SJSA1 (cell line): ENCODE measurements around the gene PADI6. TPM values are rescaled to one million over a fixed set of nuclear protein-coding genes. Genes with fewer than 3 reads are reported as not detected.

Source experiments
- DNase-seq, 2 experiments: peaks; one replicate each; pipeline ENCODE4 v3.0.0-alpha.2; 2015 to 2020; ENCODE audit warnings: low spot score in 2 of 2, low read depth in 1 of 2
- H3K27ac ChIP-seq: fragments of 250-450 bp; sonication (Bioruptor Pico); 2 replicates; pipeline ENCODE4 v1.5.1; 2020; ENCODE audit warnings: mild to moderate bottlenecking, moderate library complexity
- H3K27me3 ChIP-seq: fragments of 250-450 bp; sonication (Bioruptor Pico); replicated peaks from 2 replicates; pipeline ENCODE4 v1.5.1; 2020; ENCODE audit warnings: mild to moderate bottlenecking, moderate library complexity
- H3K36me3 ChIP-seq: fragments of 250-450 bp; sonication (Bioruptor Pico); 2 replicates; pipeline ENCODE4 v1.5.1; 2020; ENCODE audit warnings: mild to moderate bottlenecking
- H3K4me1 ChIP-seq: fragments of 250-450 bp; sonication (Bioruptor Pico); replicated peaks from 2 replicates; pipeline ENCODE4 v1.6.1; 2021; ENCODE audit warnings: mild to moderate bottlenecking
- H3K4me3 ChIP-seq: fragments of 250-450 bp; sonication (Bioruptor Pico); 2 replicates; pipeline ENCODE4 v1.5.1; 2020; ENCODE audit warnings: mild to moderate bottlenecking
- H3K9me3 ChIP-seq: fragments of 250-450 bp; sonication (Bioruptor Pico); replicated peaks from 2 replicates; pipeline ENCODE4 v1.5.1; 2020; ENCODE audit warnings: mild to moderate bottlenecking
- total RNA-seq: library from RNA; depleted of rRNA; stranded (reverse); fragments of >200 nt; shearing (Covaris generic); gene quantifications from 2 replicates; pipeline ENCODE4 v1.2.3, GENCODE V29; 2014

Gene PADI6
- total RNA-seq, 1 experiment from 2014 or later: not detected

GRCh38 chr1:17348593-17349234 is 23.3 kb upstream of the PADI6 start:
- H3K27ac ChIP-seq: no peak overlapping the region
- no peak for DNase-seq
- H3K27me3 ChIP-seq: no peaks in the 10 kb centered on the region
- no peaks in the 10 kb centered on the region for H3K9me3 ChIP-seq
- H3K4me3 ChIP-seq: no peak overlapping the region
- H3K4me1 ChIP-seq: no peaks in the 10 kb centered on the region
- H3K36me3 ChIP-seq: no peaks in the 10 kb centered on the region

DNA sequence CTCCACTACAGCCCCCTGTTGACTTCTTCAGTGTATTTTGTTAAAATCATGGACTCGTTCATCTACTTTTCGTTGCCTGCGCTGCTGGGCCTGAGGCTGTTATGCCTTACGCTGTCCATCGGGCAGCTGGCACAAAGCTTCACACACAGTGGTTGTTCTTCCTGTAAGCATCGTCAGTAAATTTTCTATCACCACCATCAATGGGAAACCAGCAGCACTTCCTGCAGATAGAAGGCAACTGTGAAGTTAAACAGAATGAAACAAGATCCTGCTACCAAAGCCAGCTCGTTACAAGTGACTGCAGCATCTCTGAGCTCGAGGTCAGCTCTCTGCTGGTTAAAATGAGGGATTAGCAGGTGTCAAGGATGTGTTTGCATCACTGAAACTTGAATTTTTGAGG is 21.9 kb upstream of the PADI6 start:
- no peak overlapping the region for H3K4me3 ChIP-seq
- no peaks in the 10 kb centered on the region for H3K4me1 ChIP-seq
- no peak for DNase-seq
- no peaks in the 10 kb centered on the region for H3K36me3 ChIP-seq
- no peak overlapping the region for H3K27ac ChIP-seq
- H3K27me3 ChIP-seq: no peaks in the 10 kb centered on the region
- no peaks in the 10 kb centered on the region for H3K9me3 ChIP-seq

GRCh38 chr1:17350928-17351446 is 21.0 kb upstream of the PADI6 start:
- no peaks in the 10 kb centered on the region for H3K27me3 ChIP-seq
- H3K4me3 ChIP-seq: no peak overlapping the region
- DNase-seq: no peak
- no peaks in the 10 kb centered on the region for H3K36me3 ChIP-seq
- H3K9me3 ChIP-seq: no peaks in the 10 kb centered on the region
- H3K27ac ChIP-seq: no peak overlapping the region
- H3K4me1 ChIP-seq: no peaks in the 10 kb centered on the region

DNA sequence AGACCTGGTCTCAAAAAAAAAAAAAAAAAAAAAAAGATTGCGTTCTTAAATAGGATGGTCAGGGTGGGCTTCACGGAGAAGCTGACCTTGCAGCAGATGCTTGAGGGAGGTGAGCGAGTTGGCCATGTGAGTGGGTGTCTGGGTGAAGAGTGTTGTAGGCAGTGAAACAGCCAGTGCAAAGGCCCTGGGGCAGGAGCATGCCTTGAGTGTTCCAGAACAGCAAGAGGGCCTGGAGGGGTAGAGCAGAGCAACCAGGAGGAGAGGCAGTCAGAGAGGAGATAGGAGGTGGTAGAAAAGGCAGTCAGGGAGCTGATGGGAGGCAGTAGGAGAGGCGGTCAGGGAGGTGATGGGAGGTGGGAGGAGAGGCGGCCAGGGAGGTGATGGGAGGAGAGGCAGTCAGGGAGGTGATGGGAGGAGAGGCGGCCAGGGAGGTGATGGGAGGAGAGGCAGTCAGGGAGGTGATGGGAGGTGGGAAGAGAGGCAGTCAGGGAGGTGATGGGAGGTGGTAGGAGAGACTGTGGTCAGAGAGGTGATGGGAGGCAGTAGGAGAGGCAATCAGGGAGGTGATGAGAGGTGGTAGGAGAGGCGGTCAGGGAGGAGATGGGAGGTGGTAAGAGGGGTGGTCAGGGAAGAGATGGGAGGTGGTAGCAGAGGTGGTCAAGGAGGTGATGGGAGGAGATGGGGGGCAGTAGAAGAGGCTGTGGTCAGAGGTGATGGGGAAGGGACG is 20.2 kb upstream of the PADI6 start:
- Histone ChIP-seq H3K36me3 (no peaks in the 10 kb centered on the region), H3K9me3 (no peaks in the 10 kb centered on the region), H3K27ac (no peak overlapping the region), H3K4me1 (no peaks in the 10 kb centered on the region), H3K4me3 (no peak overlapping the region), H3K27me3 (no peaks in the 10 kb centered on the region)
- DNase-seq: no peak

- DNase-seq: no peak
- Histone ChIP-seq H3K4me1 (no peaks in the 10 kb centered on the region), H3K27me3 (no peaks in the 10 kb centered on the region), H3K4me3 (no peak overlapping the region), H3K27ac (no peak overlapping the region), H3K9me3 (no peaks in the 10 kb centered on the region), H3K36me3 (no peaks in the 10 kb centered on the region)
Measured at GRCh38 chr1:17352419-17352909, 19.5 kb upstream of the PADI6 start.

- no peak for DNase-seq
- H3K27ac ChIP-seq: no peak overlapping the region
- no peaks in the 10 kb centered on the region for H3K36me3 ChIP-seq
- no peaks in the 10 kb centered on the region for H3K4me1 ChIP-seq
- no peaks in the 10 kb centered on the region for H3K27me3 ChIP-seq
- no peak overlapping the region for H3K4me3 ChIP-seq
- no peaks in the 10 kb centered on the region for H3K9me3 ChIP-seq
Measured at GRCh38 chr1:17355898-17356297, 16.1 kb upstream of the PADI6 start.

DNA sequence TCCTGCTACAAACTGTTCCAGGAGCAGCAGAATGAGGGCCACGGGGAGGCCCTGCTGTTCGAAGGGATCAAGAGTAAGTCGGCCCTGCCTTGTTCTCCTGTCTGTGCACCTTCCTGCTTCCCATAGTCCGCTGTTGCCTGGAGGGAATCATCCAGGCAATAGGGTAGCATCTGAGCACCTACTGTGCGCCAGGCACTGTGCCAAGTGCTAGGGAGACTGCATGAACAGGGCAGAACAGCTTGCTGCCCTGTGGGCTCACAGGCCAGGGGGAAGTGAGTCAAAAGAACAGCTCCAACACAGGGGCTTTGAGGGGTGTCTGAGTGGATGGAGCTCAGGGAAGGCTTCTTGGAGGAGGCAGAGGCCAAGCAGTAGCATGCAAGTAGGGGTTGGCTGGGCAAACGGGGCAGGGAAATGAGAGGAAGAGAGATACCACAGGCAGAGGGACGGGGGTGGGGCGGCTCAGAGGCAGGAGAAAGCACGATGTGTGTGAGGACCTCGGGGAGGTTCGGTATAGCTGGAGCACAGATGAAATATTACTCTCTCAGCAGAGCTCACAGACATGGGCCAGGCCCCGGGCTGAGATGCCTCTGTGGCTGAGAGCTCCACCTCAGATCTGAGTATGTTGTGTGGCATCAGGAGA is 15.5 kb upstream of the PADI6 start:
- H3K4me3 ChIP-seq: no peak overlapping the region
- H3K36me3 ChIP-seq: no peaks in the 10 kb centered on the region
- no peaks in the 10 kb centered on the region for H3K4me1 ChIP-seq
- no peaks in the 10 kb centered on the region for H3K9me3 ChIP-seq
- no peaks in the 10 kb centered on the region for H3K27me3 ChIP-seq
- no peak for DNase-seq
- no peak overlapping the region for H3K27ac ChIP-seq

- H3K36me3 ChIP-seq: no peaks in the 10 kb centered on the region
- no peak overlapping the region for H3K27ac ChIP-seq
- no peaks in the 10 kb centered on the region for H3K27me3 ChIP-seq
- no peaks in the 10 kb centered on the region for H3K9me3 ChIP-seq
- no peak overlapping the region for H3K4me3 ChIP-seq
- DNase-seq: no peak
- no peaks in the 10 kb centered on the region for H3K4me1 ChIP-seq
Measured at GRCh38 chr1:17358557-17358956, 13.4 kb upstream of the PADI6 start.

GRCh38 chr1:17359031-17359430 is 13.0 kb upstream of the PADI6 start:
- Histone ChIP-seq H3K4me3 (no peak overlapping the region), H3K4me1 (no peaks in the 10 kb centered on the region), H3K27me3 (no peaks in the 10 kb centered on the region), H3K36me3 (no peaks in the 10 kb centered on the region), H3K27ac (no peak overlapping the region), H3K9me3 (no peaks in the 10 kb centered on the region)
- DNase-seq: no peak

DNA sequence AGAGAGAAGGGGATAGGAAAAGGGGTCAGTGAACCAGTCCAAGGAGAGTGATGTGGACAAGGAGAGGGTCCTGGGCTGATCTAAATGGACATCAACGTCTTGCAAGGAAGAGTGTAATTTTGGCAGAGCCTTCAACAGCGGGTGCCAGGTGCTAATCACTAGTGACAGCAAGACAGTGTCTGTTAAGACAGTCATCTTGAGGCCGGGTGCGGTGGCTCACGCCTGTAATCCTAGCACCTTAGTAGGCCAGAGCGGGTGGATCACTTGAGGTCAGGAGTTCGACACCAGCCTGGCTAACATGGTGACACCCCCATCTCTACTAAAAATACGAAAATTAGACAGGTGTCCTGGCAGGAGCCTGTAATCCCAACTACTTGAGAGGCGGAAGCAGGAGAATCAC is 12.2 kb upstream of the PADI6 start:
- H3K36me3 ChIP-seq: no peaks in the 10 kb centered on the region
- no peak for DNase-seq
- no peak overlapping the region for H3K27ac ChIP-seq
- H3K4me1 ChIP-seq: no peaks in the 10 kb centered on the region
- no peaks in the 10 kb centered on the region for H3K9me3 ChIP-seq
- no peak overlapping the region for H3K4me3 ChIP-seq
- no peaks in the 10 kb centered on the region for H3K27me3 ChIP-seq

DNA sequence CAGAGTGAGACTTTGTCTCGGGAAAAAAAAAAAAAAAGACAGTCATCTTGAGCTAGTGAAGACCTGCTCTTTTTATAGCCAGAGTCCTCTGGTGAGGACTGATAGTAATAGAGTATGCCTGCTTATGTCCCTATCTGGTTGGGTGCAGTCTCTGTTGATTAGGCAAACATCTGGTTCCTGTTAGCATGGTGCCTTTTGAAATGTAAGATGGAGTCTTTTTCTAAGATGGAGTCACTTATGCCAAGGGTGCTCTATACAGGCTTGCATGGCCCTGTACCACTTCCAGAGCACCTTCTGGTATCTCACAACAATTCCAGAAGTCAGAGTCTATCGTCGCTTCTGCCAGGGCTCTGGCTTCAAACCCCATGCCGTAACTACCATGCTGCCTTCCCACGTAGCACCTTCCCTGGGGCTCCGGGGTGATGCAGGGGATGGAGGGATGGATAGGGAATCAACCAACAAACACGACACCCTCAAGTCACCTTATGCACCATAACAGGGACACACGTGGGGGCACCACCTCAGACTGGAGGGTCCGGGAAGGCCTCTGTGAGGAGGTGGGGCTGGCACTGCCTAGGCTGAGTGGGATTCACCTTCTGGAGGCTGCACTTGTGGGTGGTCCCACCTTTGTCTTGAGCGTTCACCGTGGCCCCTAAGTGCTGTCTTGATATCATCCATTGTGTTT is 11.6 kb upstream of the PADI6 start:
- Histone ChIP-seq H3K9me3 (no peaks in the 10 kb centered on the region), H3K4me3 (no peak overlapping the region), H3K36me3 (no peaks in the 10 kb centered on the region), H3K27ac (no peak overlapping the region), H3K27me3 (no peaks in the 10 kb centered on the region), H3K4me1 (no peaks in the 10 kb centered on the region)
- DNase-seq: no peak

DNA sequence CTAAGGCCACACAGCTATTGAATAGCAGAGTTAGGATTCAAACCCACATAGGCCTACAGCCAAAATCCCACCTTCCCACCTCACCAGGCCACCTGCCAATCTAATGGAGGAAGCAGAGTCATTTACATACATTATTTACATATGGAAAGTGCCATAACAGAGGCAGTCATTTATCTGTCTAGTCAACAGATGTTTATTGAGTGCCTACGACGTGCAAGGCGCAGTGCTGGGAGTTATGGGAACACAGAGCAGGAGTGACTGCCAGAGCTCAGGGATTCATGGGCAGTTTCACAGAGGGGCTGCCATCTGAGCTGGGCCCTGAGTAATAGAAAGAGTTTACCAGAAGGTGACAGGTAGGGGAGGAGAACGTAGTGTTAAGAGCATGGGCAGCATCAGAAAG is 10.3 kb upstream of the PADI6 start:
- no peaks in the 10 kb centered on the region for H3K4me1 ChIP-seq
- no peak overlapping the region for H3K4me3 ChIP-seq
- H3K36me3 ChIP-seq: no peaks in the 10 kb centered on the region
- H3K27ac ChIP-seq: no peak overlapping the region
- no peaks in the 10 kb centered on the region for H3K9me3 ChIP-seq
- H3K27me3 ChIP-seq: no peaks in the 10 kb centered on the region; the same call in 1 of the 2 replicates
- no peak for DNase-seq

GRCh38 chr1:17363351-17363750 is 8.6 kb upstream of the PADI6 start:
- Histone ChIP-seq H3K27ac (no peak overlapping the region), H3K4me3 (no peak overlapping the region), H3K4me1 (no peaks in the 10 kb centered on the region), H3K36me3 (no peaks in the 10 kb centered on the region), H3K9me3 (no peaks in the 10 kb centered on the region), H3K27me3 (no peaks in the 10 kb centered on the region; the same call in none of the 2 replicates)
- no peak for DNase-seq
